Lower lobe of right lung (tissue), 2 donors: ENCODE data around the gene ITGA11. TPM values are rescaled to one million over a fixed set of nuclear protein-coding genes. Genes with fewer than 3 reads are reported as not detected.

Source experiments
- ATAC-seq, 2 donors: fragments of 200-7000 bp; cut with Tn5 transposase; one replicate each; pipeline ENCODE4 v1.9.1; 2020 to 2022; ENCODE audit warnings: mild to moderate bottlenecking in 2 of 2, moderate library complexity in 2 of 2
- DNase-seq: peaks from one replicate; pipeline ENCODE4 v3.0.0-alpha.2; 2020
- H3K27ac ChIP-seq: fragments of 200-600 bp; one replicate; pipeline ENCODE4 v1.8.0; 2022
- H3K27me3 ChIP-seq: fragments of 200-600 bp; one replicate; pipeline ENCODE4 v1.8.0; 2022; ENCODE audit warnings: low read depth
- H3K36me3 ChIP-seq: fragments of 200-600 bp; one replicate; pipeline ENCODE4 v1.8.0; 2022; ENCODE audit warnings: mild to moderate bottlenecking
- H3K4me1 ChIP-seq: fragments of 200-600 bp; one replicate; pipeline ENCODE4 v1.8.0; 2022
- H3K4me3 ChIP-seq: fragments of 200-600 bp; one replicate; pipeline ENCODE4 v1.8.0; 2022; ENCODE audit warnings: mild to moderate bottlenecking
- H3K9me3 ChIP-seq: fragments of 200-600 bp; one replicate; pipeline ENCODE4 v1.8.0; 2022
- intact Hi-C: fragments of 100-400 bp; cut with DNase I; formaldehyde crosslinking; loops from one replicate; pipeline ENCODE4 v1.11.0; 2022
- total RNA-seq: library from RNA; stranded (reverse); fragmentation: NEBNext Ultra II Directional; extraction: Animal tissue kit (Norgen Biotek cat#: 25700); gene quantifications from one replicate; pipeline ENCODE4 v1.2.1, GENCODE V29; 2021
- TF ChIP-seq, protein P1 (sequence below): fragments of 200-600 bp; IDR thresholded peaks from one replicate; pipeline ENCODE4 v1.8.0; 2022; ENCODE audit warnings: antibody characterized with exemption, mild to moderate bottlenecking
- donor health status: DM: no; HTN: yes; CAD: no; lungs with severe emphysema.

Gene ITGA11
- total RNA-seq, 1 donor from 2014 or later, result 2.7 TPM

- peak; percentile 36 for DNase-seq
- no peak overlapping the region for H3K4me3 ChIP-seq
- no peaks in the 10 kb centered on the region for H3K27me3 ChIP-seq
- no peaks in the 10 kb centered on the region for H3K36me3 ChIP-seq
- no peak for ATAC-seq
- intact Hi-C loops, result no loop called here
- no peak overlapping the region for H3K27ac ChIP-seq
- TF ChIP-seq, protein P1, sequence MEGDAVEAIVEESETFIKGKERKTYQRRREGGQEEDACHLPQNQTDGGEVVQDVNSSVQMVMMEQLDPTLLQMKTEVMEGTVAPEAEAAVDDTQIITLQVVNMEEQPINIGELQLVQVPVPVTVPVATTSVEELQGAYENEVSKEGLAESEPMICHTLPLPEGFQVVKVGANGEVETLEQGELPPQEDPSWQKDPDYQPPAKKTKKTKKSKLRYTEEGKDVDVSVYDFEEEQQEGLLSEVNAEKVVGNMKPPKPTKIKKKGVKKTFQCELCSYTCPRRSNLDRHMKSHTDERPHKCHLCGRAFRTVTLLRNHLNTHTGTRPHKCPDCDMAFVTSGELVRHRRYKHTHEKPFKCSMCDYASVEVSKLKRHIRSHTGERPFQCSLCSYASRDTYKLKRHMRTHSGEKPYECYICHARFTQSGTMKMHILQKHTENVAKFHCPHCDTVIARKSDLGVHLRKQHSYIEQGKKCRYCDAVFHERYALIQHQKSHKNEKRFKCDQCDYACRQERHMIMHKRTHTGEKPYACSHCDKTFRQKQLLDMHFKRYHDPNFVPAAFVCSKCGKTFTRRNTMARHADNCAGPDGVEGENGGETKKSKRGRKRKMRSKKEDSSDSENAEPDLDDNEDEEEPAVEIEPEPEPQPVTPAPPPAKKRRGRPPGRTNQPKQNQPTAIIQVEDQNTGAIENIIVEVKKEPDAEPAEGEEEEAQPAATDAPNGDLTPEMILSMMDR, result no peak
- H3K9me3 ChIP-seq, result no peaks in the 10 kb centered on the region
- H3K4me1 ChIP-seq, result peaks cover under 1% of the 10 kb centered on the region
Measured at GRCh38 chr15:68379058-68379758, 52.8 kb downstream of the ITGA11 start.

DNA sequence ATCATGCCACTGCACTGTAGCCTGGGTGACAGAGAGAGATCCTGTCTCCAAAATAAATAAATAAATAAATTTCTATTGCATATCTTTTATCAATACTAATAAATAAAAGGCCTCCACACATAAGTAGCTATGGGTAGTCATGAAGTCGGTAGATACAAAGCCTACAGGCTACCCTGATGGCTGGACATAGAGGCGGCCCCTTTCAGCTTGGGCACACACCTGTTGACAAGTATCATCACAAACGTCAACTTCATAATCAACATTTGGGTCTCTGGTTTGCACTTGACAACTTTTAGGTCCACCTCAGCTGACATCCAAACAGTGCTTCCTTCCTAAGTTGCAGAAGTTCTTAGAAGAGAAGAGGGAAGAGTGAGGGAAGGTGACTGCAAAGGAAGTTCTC lies 53.4 kb downstream of the ITGA11 start:
- ATAC-seq (no peak), DNase-seq (no peak)
- Histone ChIP-seq H3K4me3 (no peak overlapping the region), H3K9me3 (no peaks in the 10 kb centered on the region), H3K36me3 (no peaks in the 10 kb centered on the region), H3K27me3 (no peaks in the 10 kb centered on the region), H3K27ac (no peak overlapping the region), H3K4me1 (no peaks in the 10 kb centered on the region)
- TF ChIP-seq, protein P1, result no peak
- intact Hi-C loops, result no loop called here

GRCh38 chr15:68377766-68378165 lies 54.2 kb downstream of the ITGA11 start:
- TF ChIP-seq, protein P1, result no peak
- Histone ChIP-seq H3K36me3 (no peaks in the 10 kb centered on the region), H3K9me3 (no peaks in the 10 kb centered on the region), H3K4me1 (no peaks in the 10 kb centered on the region), H3K27ac (no peak overlapping the region), H3K4me3 (no peak overlapping the region), H3K27me3 (no peaks in the 10 kb centered on the region)
- ATAC-seq (no peak), DNase-seq (no peak)
- intact Hi-C loops, result no loop called here

- no peaks in the 10 kb centered on the region for H3K9me3 ChIP-seq
- H3K4me1 ChIP-seq, result no peaks in the 10 kb centered on the region
- intact Hi-C loops, result no loop called here
- DNase-seq (no peak), ATAC-seq (no peak)
- H3K4me3 ChIP-seq, result no peak overlapping the region
- no peaks in the 10 kb centered on the region for H3K27me3 ChIP-seq
- TF ChIP-seq, protein P1, result no peak
- no peak overlapping the region for H3K27ac ChIP-seq
- H3K36me3 ChIP-seq, result no peaks in the 10 kb centered on the region
Measured at GRCh38 chr15:68376447-68377060, 55.4 kb downstream of the ITGA11 start.

DNA sequence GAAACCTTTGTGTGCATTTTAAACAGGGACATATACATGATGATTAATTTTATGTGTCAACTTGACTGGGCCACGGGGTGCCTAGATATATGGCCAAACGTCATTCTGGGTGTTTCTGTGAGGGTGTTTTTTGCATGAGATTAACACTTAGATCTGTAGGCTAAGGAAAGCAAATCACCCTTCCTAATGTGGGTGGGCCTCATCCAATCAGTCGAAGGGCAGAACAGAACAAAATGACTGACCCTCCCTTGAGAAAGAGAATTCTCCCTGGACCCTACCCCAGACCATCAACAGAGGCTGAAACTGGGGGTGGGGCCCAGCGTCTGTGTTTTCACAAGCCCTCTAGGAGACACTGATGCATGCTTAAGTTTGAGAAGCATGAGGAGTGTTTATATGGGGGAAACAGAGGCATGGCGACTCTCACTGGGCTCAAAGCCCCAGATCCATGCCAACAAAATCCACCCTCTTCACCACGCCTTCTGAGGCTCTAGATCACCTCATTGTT lies 56.2 kb downstream of the ITGA11 start:
- intact Hi-C loops, result no loop called here
- H3K4me3 ChIP-seq, result no peak overlapping the region
- no peak overlapping the region for H3K27ac ChIP-seq
- H3K9me3 ChIP-seq, result no peaks in the 10 kb centered on the region
- H3K4me1 ChIP-seq, result no peaks in the 10 kb centered on the region
- ATAC-seq (no peak), DNase-seq (no peak)
- TF ChIP-seq, protein P1, result no peak
- H3K27me3 ChIP-seq, result no peaks in the 10 kb centered on the region
- no peaks in the 10 kb centered on the region for H3K36me3 ChIP-seq
